GM18508 (cell line): ENCODE results near the gene LRMDA.
"Not testable (repeated sequence)": the region's sequence is repeated elsewhere in the genome, so short reads cannot be mapped to it uniquely, and the experiment has no call there.

Experiments used
- ATAC-seq: cut with Tn5 transposase; IDR thresholded peaks from one replicate; pipeline ENCODE4 v1.9.1; 2021; ENCODE audit warnings: moderate number of reproducible peaks; ENCODE audit not compliant: insufficient read depth, unreplicated experiment

The LRMDA gene

DNA sequence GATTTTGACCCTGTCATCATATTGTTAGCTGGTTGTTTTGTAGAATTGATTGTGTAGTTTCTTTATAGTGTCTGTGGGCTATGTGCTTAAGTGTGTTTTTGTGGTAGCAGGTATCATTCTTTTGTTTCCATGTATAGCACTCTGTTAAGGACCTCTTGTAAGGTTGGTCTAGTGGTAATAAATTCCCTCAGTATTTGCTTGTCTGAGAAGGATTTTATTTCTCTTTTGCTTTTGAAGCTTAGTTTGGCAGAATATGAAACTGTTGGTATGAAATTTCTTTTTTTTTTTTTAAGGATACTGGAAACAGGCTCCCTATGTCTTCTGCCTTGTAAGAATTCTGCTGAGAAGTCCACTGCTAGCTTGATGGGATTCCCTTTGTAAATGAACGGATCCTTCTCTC lies 1073.4 kb downstream of the LRMDA start:
- ATAC-seq = no peak

DNA sequence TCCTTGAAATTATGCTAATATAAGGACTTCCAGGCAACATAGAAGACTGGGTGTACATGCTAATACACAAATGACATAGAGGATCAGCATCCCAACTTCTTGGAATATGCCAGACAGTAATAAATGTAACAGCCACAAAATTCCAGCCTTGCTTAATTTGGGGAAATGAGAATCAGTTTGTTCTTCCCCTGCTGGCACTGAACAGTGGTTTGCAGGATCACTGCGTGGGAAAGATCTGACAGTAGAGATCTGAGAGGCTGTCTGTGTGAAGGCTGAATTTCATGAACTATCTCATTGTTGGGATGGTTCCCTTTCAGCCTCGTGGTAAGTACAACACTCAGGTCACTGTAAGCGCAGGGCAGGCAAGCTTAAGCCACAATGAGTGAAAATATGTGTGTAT lies 1078.0 kb downstream of the LRMDA start:
- no peak for ATAC-seq

DNA sequence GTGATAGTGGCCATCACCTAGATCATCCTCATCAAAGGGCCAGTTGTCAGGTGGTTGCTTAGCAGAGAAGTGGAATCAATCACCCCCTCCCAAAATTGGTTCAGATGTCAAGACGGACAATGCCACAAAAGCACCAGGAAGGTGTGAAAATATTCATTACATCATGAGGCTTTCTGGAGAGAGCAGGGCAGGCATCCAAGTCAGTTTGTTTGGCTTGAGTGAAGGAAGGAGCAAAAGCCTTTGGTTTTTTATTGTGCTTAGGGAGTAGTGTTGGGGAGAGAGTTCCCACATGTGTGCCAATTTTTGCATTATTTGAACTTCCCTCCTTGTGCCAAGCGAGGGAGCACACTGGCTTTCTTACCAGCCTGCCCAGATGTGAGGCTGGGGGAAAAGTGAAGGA lies 1082.9 kb downstream of the LRMDA start:
- no peak for ATAC-seq

DNA sequence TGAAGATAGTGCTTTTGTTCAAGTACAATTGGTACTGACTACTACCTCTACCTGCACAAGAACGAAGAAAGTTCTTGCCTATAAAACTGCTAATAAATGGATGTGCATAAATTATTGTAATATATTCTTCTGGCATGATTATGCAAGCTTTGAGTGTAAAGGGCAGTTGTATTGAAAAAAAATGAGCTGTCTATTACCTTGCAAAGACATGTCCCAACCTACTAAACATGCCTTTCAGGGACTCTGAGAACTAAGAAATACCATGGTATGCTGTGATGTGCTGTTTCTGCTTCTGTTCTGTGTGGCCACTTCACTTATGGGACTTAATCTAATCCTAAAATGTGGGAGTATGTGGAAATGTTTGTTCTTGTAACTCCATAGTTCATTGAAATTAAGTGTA lies 1083.4 kb downstream of the LRMDA start:
- no peak for ATAC-seq

DNA sequence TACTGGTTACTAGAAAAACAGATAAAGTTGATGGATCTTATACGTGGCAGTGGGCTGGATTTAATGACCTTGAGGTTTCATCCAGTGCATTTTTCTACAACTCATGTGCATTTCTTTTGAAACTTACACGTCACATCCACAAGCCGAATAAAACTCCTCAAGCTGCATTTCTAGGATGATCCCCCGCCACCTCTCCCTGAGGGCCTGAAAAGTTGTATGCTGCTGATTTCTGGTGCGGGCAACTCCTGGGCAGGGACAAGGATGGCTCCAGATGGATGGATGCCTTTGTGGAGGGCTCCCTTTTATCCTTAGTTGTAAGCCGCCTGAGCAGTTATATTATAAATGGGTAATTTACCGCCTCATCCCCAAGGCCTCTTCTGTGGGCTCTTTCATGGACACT lies 1091.1 kb downstream of the LRMDA start:
- ATAC-seq = no peak

DNA sequence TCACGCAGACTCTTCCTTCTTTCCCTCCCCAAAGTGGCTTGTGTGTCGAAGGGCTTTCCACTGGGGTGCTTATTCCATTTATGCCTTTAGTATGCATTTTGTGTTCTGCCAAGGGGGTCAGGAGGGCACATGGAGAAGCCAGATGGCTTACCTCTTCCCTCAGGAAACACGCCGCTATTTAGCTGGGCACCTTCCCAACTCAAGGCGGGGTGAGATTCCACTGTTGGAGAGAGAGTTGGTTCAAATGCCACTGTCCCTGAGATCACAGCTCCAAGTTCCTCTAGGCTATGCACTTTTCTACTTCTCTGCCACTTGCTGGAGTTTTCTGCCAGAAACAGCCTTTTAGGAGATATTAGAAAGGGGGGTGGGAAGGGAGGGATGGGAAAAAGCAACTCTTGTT lies 1091.8 kb downstream of the LRMDA start:
- no peak for ATAC-seq

DNA sequence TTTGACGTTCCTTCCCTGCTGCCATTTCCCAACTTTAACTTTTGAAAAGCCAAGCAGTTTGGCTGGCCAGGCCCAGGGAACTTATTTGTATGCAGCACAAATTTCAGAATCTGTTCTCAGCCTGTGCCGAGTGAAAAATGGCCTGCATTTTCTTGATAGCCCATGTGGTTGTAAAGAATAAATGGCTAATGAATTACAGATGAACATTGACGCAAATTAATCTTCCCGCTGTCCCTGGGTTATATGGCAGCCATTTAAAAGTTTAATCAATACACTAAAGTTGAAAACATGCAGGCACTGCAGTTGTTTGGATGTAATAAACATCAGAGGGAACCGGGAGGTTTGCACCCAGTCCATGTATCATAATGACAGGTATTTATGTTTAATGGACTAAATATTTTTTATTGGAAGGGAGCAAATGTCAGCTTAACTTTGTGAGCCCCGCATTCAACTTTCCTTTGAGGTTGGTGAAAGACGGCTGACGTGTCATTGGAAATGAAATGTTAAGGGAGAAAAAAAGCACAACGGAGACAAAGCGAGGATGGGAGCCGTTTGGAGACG lies 1092.4 kb downstream of the LRMDA start:
- no peak for ATAC-seq

DNA sequence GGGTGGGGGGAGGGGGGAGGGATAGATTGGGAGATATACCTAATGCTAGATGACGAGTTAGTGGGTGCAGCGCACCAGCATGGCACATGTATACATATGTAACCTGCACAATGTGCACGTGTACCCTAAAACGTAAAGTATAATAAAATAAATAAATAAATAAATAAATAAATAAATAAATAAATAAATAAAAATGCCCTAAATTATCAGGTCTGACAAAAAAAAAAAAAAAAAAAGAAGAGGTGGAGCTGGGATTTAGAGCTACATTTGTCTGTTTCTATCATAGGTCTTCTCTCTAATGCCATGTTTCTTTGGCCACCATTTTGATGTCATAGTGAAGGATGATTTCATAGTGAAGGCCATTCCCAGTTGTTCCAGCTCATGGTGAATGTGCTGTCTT lies 1095.4 kb downstream of the LRMDA start:
- not testable (repeated sequence) for ATAC-seq

DNA sequence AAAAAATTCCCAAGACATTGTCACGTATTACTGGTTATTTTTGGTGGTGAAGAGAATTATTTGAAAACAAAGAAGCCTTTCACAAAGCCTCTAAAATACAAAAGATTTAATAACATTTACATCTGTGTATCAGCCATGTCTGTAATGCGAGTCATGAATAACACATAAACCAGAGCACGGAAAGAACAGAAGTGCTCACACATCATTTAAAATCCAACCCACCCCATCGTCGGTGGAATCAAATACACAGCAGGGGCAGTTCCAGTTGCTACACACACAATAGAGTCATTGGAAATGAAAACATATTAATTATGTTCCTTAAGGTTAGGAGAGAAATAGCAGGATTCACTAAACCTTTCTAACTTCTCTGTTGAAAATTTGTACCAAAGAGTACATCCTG lies 1108.9 kb downstream of the LRMDA start:
- ATAC-seq = no peak

DNA sequence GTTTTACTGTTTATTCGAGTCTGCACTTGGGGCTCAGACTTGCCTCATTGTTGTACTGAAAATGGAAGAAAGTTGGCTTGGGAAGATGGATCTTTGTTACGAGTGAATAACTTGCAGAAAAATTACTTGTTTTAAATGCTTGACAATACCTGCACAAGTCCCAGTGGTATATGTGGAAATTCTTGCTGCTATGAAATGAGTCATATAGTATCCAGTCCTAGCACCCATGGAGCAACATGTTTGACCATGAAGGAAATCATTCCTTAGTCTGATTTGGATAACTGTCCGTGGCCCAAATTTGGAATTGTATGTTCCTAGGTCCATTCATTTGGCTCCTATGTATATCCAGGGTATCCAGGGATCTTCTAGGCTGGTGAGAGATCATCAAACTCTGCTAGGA lies 1109.4 kb downstream of the LRMDA start:
- no peak for ATAC-seq

DNA sequence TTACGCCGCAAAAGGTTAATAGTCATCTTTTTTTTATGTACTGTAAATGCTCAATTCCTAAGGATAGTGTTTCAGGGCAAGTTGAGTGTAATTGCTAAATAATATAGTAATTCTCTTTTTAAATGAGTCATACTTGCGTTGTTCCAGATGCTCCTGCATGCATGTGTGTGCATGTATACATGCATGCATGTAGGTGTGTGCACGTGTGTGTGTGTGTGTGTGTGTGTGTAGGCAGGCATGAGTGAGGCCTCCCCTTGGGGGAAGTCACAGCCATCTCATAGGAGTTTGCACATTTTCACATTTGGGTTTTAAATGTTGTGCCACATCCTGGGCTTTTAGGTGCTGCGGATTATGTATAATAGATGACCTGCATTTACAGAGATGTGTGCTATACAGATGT lies 1110.4 kb downstream of the LRMDA start:
- no peak for ATAC-seq

DNA sequence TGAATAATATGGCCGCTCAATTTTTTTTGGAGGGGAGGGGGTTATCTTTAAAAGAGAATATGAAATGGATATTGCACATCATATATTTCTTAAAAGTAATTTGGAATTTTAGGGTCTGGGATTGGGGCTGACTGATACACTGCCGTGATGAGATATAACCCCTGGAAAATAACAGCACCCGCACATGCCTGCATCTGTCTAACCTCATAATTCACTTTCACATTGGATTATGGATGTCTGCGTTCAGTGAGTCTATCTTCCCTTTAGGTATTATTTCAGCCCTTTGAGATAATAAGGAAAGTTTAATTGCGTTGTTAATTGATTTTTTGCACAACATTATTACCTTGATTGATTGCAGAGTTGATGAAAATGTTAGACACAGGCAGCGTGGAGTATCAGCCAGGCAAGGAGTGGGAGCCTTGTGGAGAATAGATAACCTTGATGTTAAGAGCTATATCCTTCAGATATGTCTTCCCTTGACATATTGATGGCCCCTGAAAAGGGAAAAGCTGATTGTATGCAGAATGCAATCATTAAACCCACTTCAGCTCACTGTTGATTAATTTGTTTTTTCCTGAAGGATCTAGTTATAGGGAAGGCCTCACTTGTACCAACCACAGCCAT lies 1111.0 kb downstream of the LRMDA start:
- no peak for ATAC-seq

DNA sequence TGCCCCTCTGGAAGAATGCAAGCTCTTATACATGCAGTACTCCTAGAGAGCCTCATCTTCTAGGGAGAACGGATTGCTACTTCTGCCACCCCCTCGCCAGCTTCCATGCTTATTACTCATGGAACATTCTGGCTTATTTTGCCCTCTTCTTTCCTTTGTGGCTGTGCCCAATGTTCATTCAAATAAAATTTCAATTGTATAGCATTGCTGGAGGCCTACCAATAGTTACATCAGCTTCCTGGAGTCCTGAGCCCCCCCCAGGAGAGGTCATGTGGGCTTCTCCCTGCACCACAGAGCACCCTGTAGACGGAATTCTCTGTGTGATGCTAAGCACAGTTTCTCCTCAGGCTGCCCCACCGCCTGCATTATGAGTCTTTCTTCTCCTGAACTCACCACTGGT lies 1112.2 kb downstream of the LRMDA start:
- no peak for ATAC-seq

DNA sequence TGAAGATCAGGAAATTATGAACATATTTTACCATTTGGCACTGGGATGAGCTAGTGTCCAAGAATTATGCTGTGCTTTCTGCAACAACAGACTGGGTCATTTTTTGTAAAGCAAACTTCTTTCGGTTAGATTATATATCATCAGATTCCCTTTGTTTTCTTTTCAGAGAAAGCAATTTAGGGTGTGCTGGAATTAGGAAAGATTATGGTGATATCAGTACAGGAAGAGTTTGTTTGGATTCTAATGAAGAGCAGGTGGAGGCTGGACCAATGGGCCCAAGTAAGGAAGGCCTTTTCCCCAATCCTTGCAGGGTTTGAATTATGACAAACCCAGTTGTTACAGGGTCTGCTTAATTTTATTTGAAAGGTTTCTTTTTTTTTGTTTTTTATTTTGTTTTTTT lies 1113.4 kb downstream of the LRMDA start:
- ATAC-seq = no peak

DNA sequence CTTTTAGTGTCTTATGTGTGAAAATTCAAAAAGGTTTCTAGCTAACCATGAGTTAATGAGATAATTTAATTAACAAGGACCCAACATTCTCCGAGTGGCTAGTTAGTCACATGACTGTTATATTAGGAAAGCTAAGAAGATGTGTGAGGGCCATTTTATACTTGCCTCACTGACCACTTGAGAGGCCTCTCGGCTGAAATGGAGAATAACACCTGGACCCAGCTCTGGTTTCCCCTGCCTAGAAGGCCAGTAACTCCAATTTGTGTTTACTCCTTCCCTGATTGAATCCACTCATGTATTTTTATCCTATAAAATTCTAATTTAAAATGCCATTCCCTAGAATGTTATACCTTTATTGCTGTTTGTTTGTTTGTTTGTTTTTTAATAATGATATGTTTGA lies 1115.0 kb downstream of the LRMDA start:
- ATAC-seq = no peak

DNA sequence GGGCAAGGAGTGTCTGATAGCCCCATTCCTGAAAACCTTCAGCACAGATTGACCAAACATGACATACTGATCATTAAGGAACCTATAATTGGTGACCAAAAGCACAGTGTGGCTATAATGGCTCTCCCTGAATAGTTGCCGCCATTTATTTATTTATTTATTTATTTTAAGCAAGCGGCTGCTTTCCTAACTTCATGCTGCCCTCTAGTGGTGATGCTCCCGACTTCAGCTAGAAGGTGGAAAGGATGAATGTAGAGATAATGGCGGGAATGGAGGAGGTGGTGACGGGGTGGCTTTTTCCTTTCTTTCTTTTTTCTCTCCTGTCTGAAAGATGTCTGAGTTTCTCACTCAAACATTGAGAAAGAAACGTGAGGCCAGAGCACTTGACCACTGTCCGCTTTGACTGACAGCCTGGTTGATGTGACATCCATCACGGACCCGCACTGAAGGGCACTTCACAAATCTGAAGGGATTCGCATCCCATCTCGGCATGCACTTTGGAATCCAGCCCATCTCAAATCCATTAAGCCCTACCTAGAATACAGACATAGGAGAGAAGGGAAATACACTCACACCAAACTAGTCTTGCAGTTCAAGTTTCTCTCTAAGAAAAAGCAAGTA lies 1116.0 kb downstream of the LRMDA start:
- no peak for ATAC-seq

DNA sequence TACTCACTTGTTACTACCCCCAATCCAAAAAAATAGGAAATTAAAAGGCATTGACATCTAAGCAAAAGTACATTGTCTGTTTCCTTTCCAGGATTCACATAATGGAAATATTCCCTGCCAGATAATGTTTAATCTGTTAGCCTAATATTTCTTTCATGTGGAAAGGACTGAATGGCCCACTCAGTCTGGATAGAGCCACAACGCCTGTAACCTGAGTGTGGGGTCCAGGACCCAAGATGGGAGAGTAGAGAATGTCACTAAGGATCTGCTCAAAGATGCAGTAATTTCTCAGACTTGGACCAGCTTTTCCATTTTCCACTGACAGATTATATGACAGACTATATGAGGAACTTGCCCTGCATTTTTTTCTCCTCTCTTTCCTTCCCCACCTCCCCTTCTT lies 1117.3 kb downstream of the LRMDA start:
- ATAC-seq = no peak

DNA sequence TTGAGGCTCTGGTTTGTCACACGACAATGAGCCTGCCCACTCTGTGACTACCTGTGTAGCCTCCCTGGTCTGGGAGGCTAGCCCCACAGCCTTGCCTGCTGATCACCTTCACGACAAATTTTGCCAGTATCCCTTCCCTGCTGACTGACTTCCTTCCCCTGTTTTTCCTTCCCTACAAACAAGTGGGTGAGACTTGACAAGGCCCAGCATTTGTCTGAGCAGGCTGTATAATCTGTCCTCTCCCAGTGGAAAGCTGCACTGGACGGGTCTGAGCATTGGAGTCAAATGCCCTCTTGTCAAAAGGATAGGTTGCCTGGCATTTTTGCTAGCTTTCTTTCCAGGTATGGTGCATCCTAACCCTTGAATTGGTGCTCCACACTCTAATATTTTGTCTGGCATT lies 1117.7 kb downstream of the LRMDA start:
- no peak for ATAC-seq

DNA sequence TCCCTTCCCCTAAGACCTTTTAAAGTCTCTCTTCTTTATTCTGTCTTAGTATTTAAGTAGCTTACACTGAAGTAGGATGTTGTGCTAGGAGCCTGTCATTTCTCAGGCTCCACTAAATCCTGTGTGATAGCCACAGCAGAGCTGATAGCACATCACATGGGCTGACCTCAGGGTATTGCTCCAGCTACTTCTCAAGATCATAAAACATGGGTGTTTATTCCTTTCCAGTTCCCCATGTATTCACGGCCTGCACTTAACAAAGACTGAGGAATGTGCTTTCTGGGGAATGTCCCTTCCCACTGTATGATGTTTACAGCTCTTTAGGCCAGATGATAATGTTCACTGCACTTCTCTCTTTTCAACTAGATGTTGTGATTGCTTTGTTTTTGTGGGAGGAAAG lies 1119.4 kb downstream of the LRMDA start:
- no peak for ATAC-seq

DNA sequence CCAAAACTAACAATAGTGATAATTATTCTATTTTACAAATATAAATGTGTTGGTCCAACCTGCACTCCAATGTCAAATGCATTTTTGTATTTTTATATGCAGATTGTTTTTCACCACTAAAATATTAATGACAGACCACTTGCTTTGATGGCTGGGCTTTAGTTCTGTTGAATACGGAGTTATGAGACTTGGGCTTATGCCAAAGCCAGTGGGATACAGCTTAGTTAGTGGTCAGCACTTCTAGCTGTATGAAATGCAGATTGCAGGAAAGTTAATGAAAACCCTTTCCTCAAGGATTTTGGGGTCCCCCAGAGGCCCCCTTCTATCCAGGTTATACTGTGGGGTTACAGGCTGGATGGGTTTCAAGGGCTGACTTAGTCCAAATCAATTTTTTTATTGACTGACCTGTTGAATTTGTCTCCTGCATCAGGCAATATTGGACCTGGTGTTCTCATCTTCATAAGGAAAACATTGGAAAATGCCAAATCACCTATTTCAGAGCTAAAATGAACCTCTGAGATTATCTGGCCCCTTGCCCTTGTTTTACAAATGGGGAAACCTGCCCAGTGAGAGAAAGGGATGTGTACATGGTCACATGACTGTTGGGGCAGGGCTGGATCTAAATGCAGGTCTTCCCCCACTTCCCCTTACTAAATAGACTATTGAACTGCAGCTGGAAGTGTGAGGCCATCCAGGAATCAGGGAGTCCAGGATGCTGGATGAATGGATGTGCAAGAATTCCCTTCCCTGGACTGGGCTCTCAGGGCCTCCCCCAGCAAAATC lies 1120.9 kb downstream of the LRMDA start:
- ATAC-seq = no peak

DNA sequence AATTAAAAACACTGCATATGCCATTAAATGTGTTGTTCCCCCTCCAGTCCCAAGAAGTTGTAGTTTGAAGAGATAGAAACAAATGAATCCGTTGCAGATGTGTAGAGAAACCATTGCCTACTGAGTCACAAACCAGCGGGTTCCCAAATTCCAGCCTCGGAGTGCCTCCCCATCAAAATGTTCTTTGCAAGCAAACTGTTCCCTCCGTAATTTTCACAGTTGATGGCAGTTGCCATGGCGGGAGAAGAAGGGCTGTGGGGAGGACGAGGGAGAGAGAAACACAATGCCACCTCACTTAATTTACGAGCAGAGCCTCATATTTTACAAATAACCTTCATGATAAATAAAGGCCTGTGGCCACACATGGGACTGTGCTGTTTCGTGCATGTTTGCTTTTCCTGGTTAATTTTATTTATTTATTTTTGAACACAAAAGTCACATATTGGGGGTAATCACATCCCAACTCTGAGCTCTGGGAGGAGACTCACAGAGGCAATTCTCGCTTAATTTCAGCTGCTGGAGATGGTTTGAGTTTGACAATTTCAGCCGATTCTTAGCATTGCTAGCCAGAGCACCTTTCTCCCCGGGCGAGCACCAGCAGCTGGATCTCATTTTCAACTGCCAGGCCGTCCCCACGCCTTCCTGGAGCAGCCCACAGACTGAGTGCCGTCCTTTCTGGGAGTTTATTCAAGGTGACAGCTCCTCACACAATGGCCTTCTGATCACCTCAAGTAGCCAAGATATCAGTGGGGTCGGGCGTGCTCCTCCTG lies 1122.0 kb downstream of the LRMDA start:
- no peak for ATAC-seq
